Body of pancreas (tissue), 4 donors: ENCODE measurements around the gene IL16.

Source experiments
- POLR2A ChIP-seq, 3 donors: fragments of 450-650 bp; IDR thresholded peaks; one replicate each; pipeline ENCODE4 v1.6.1; 2016; ENCODE audit warnings: antibody characterized with exemption in 3 of 3, mild to moderate bottlenecking in 2 of 3
- TF ChIP-seq, protein P1 (sequence below), 7 experiments: fragments of 450-650 bp in 4 of 7; fragments of 200-600 bp in 3 of 7; sonication (generic) in 3 of 7; IDR thresholded peaks; one replicate each; pipeline ENCODE4 v1.5.1; 2016 to 2019; ENCODE audit warnings: antibody characterized with exemption in 7 of 7

GRCh38 chr15:81263477-81263876, 66.8 kb downstream of the IL16 start:
- TF ChIP-seq, protein P1, sequence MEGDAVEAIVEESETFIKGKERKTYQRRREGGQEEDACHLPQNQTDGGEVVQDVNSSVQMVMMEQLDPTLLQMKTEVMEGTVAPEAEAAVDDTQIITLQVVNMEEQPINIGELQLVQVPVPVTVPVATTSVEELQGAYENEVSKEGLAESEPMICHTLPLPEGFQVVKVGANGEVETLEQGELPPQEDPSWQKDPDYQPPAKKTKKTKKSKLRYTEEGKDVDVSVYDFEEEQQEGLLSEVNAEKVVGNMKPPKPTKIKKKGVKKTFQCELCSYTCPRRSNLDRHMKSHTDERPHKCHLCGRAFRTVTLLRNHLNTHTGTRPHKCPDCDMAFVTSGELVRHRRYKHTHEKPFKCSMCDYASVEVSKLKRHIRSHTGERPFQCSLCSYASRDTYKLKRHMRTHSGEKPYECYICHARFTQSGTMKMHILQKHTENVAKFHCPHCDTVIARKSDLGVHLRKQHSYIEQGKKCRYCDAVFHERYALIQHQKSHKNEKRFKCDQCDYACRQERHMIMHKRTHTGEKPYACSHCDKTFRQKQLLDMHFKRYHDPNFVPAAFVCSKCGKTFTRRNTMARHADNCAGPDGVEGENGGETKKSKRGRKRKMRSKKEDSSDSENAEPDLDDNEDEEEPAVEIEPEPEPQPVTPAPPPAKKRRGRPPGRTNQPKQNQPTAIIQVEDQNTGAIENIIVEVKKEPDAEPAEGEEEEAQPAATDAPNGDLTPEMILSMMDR (IDR thresholded peaks at IDR 0.05), result no peak
- no peak for TF ChIP-seq POLR2A (IDR thresholded peaks at IDR 0.05)
